Heart left ventricle (tissue), 16 donors: ENCODE results near the gene VCP. TPM values are rescaled to one million over a fixed set of nuclear protein-coding genes. Genes with fewer than 3 reads are reported as not detected.

Experiments
- ATAC-seq, 4 donors: fragments of 200-7000 bp; cut with Tn5 transposase; one replicate each; pipeline ENCODE4 v1.9.1; 2020 to 2022; ENCODE audit warnings: moderate library complexity in 4 of 4, mild to moderate bottlenecking in 3 of 4, moderate number of reproducible peaks in 1 of 4
- DNase-seq, 5 donors: peaks; one replicate each; pipeline ENCODE4 v3.0.0-alpha.2; 2020
- H3K27ac ChIP-seq, 12 donors: fragments of 200-600 bp; sonication (generic) in 4 of 12; one replicate each; pipeline versions ENCODE4 v1.5.0 to v1.8.0; 2016 to 2022; ENCODE audit warnings: mild to moderate bottlenecking in 2 of 12
- H3K27me3 ChIP-seq, 9 donors: fragments of 200-600 bp; sonication (generic) in 2 of 9; one replicate each; pipeline versions ENCODE4 v1.5.1 to v1.8.0; 2016 to 2022; ENCODE audit warnings: mild to moderate bottlenecking in 3 of 9
- H3K36me3 ChIP-seq, 9 donors: fragments of 200-600 bp; sonication (generic) in 2 of 9; one replicate each; pipeline versions ENCODE4 v1.5.0 to v1.8.0; 2018 to 2022; ENCODE audit warnings: mild to moderate bottlenecking in 2 of 9
- H3K4me1 ChIP-seq, 12 donors: fragments of 200-600 bp; sonication (generic) in 4 of 12; one replicate each; pipeline versions ENCODE4 v1.5.0 to v1.8.0; 2016 to 2022; ENCODE audit warnings: mild to moderate bottlenecking in 3 of 12
- H3K4me3 ChIP-seq, 12 donors: fragments of 200-600 bp; sonication (generic) in 4 of 12; one replicate each; pipeline versions ENCODE4 v1.5.0 to v1.8.0; 2017 to 2022; ENCODE audit warnings: mild to moderate bottlenecking in 9 of 12, moderate library complexity in 4 of 12
- H3K9me3 ChIP-seq, 12 donors: fragments of 200-600 bp; sonication (generic) in 4 of 12; one replicate each; pipeline versions ENCODE4 v1.5.0 to v1.8.0; 2016 to 2022; ENCODE audit warnings: mild to moderate bottlenecking in 1 of 12
- POLR2A ChIP-seq, 2 donors: fragments of 450-650 bp; IDR thresholded peaks; one replicate each; pipeline ENCODE4 v1.6.1; 2017; ENCODE audit warnings: antibody characterized with exemption in 2 of 2, mild to moderate bottlenecking in 2 of 2, moderate library complexity in 2 of 2
- WGBS, 4 donors: extraction: QIAGEN DNeasy Blood & Tissue Kit in 2 of 4; methylation state at CpG; one replicate each; pipeline versions ENCODE4 v1.1.5 to v1.1.7; 2013 to 2018; 5-methylcytosine and 5-hydroxymethylcytosine counted together
- intact Hi-C, 10 donors: fragments of 100-400 bp; cut with DNase I; formaldehyde crosslinking; loops; one replicate each; pipeline versions ENCODE4 v1.11.1 to v1.14.2; 2022
- polyA plus RNA-seq, 2 donors: library from polyadenylated mRNA; stranded (reverse); fragments of 200-250 nt; gene quantifications; one replicate each; pipeline ENCODE4 v1.2.3, GENCODE V29; 2013
- total RNA-seq, 9 donors: library from RNA; depleted of rRNA in 2 of 9; stranded (reverse); fragments of >200 nt in 2 of 9; fragmentation: NEBNext Ultra II Directional in 3 of 9; extraction: Animal tissue kit (Norgen Biotek cat#: 25700) in 3 of 9; gene quantifications; one replicate each; pipeline versions ENCODE4 v1.1.0 to v1.2.4, GENCODE V29; 2016 to 2023
- TF ChIP-seq, protein P1 (sequence below), 12 donors: fragments of 200-600 bp; sonication (generic) in 4 of 12; IDR thresholded peaks; one replicate each; pipeline versions ENCODE4 v1.5.0 to v1.8.0; 2018 to 2022; ENCODE audit warnings: antibody characterized with exemption in 12 of 12, mild to moderate bottlenecking in 5 of 12
- donor health status: ischemic (EF 13 %, LVEDD 7.1; RV severe dilation, severe dysfunction).
- donor health status: healthy with polysubstance abuse.
- donor health status: DM: no; HTN: yes; CAD: no.
- donor health status: DM: no; HTN: no; CAD: no.
- donor health status: ischemic (EF 25% LVEDD 6.9; RV normal size, moderate dysfunction).
- donor health status: ischemic (EF 25% LVEDD 5.7; RV mildly dilated, moderate dysfunction).
- donor health status: healthy.
- donor health status: DM: yes; HTN: yes; CAD: no.
- donor health status: ischemic (EF 35%, LVEDD 5.7; RV mildly dilated, moderate dysfunction).
- donor health status: nonischemic (EF 11% LVEDD 7.7; RV severe dilation, severe dysfunction).
- donor health status: DM: yes; HTN: yes; CAD: no.
- donor health status: PGD.
- donor health status: ischemic (EF 29% LVEDD 5.4; RV normal size, mild dysfunction).
- donor health status: nonischemic (EF 23%, LVEDD 6.1; RV moderate dilation, normal function).

VCP gene
- total and polyA plus RNA-seq, 11 donors: 107 to 411 (median 262) TPM

DNA sequence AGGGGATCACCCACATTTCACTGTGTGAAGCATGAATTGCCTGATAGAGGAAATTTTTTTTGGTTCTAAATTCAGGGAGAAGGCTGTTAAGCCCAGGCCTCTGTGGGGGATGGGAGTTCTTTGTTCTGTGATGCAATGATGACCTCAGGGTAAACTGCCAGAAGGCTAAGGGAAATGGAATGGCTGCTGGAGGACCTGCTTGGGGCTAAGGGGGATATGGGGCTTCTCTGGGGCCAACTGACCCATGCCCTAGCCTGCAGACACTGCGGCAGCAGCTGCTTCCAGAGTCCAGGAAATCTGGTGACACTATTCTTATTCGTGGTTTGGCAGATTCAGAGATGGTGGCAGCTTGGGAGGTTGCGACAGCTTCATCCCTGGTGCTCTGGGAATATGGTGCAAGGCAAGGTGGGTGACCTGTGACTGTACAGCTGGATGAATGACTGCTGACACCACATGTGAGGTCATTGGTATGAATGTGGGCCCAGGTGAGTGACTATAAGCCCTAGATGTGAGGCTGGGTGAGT lies 30.3 kb downstream of the VCP start:
- Histone ChIP-seq H3K36me3 (peaks cover 0 to 78% (median 40%) of the 10 kb centered on the region in 9 donors), H3K27me3 (no peaks in the 10 kb centered on the region), H3K9me3 (no peaks in the 10 kb centered on the region), H3K4me1 (no peaks in the 10 kb centered on the region), H3K4me3 (no peak overlapping the region), H3K27ac (no peak overlapping the region)
- DNase-seq (no peak), ATAC-seq (peak in 2 of 4 donors; percentile 17 to 20)
- TF ChIP-seq POLR2A (IDR thresholded peaks at IDR 0.05): no peak
- TF ChIP-seq, protein P1, sequence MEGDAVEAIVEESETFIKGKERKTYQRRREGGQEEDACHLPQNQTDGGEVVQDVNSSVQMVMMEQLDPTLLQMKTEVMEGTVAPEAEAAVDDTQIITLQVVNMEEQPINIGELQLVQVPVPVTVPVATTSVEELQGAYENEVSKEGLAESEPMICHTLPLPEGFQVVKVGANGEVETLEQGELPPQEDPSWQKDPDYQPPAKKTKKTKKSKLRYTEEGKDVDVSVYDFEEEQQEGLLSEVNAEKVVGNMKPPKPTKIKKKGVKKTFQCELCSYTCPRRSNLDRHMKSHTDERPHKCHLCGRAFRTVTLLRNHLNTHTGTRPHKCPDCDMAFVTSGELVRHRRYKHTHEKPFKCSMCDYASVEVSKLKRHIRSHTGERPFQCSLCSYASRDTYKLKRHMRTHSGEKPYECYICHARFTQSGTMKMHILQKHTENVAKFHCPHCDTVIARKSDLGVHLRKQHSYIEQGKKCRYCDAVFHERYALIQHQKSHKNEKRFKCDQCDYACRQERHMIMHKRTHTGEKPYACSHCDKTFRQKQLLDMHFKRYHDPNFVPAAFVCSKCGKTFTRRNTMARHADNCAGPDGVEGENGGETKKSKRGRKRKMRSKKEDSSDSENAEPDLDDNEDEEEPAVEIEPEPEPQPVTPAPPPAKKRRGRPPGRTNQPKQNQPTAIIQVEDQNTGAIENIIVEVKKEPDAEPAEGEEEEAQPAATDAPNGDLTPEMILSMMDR (IDR thresholded peaks at IDR 0.05): no peak
- 80 to 89% (median 86%) methylated on average over 3 of the region's 3 CpGs for WGBS, 4 donors
- intact Hi-C loops: no loop called here

DNA sequence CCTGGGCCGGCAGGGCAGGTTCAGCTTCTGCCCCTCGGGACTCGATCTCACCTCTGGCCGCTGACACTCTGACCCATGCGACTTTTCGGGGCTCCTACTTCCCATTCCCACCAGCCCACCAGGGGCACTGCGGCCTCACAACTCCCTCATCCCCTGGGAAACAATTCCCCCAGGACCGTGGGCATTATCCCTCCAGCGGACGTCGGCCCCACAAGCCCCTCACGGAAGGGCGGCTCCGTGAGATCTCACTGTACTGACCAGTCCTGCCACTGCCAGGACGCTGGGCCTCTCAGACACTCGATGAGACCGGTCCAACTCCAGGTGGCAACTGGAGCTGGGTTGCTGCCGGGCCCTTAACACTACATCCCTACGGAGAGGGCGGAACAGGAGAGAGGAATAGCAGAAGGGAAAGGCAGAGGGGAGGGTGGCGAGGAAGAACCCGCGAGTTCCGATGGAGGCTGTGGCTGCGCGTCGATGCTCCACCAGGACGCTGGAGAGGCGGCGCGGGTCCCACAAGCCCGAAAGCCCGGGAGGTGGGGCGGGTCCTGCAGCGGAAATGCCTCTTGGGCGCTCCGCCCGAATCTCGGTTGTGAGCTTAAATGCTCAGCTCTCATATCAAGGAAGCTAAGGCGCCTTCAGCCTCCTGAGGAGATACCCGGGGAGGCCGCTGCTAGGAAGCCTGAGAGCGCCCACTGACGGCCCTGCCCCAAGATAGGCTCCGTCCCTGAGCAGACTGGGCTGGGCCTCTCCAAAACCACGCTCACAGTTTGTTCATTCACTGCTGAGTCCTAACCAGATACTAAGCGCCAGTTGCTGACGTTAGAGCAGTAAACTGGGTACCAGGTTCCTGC lies 36.3 kb downstream of the VCP start:
- peak in 3 of 4 donors; percentile 76 to 81 (median 78) for ATAC-seq
- Histone ChIP-seq H3K4me1 (peaks cover 0 to 10% (median 3%) of the 10 kb centered on the region in 12 donors), H3K27me3 (no peaks in the 10 kb centered on the region), H3K4me3 (peak overlapping the region in 11 of 12 donors; percentile 1 to 53 (median 43)), H3K36me3 (peaks cover 0 to 57% (median 11%) of the 10 kb centered on the region in 9 donors), H3K9me3 (no peaks in the 10 kb centered on the region), H3K27ac (peak overlapping the region in 5 of 12 donors; percentile 1 to 33 (median 28))
- intact Hi-C loops: no loop called here
- DNase-seq: peak; percentile 59 to 85 (median 70)
- 40 to 55% (median 48%) methylated on average over 40 to 48 of the region's 48 CpGs for WGBS, 4 donors
- TF ChIP-seq, protein P1 (IDR thresholded peaks at IDR 0.05): no peak
- no peak for TF ChIP-seq POLR2A (IDR thresholded peaks at IDR 0.05)

- intact Hi-C loops: no loop called here
- Histone ChIP-seq H3K4me3 (no peak overlapping the region), H3K4me1 (peaks cover 0 to 14% (median 3%) of the 10 kb centered on the region in 12 donors), H3K27me3 (no peaks in the 10 kb centered on the region), H3K9me3 (no peaks in the 10 kb centered on the region), H3K27ac (no peak overlapping the region), H3K36me3 (peaks cover 0 to 41% (median 15%) of the 10 kb centered on the region in 9 donors)
- ATAC-seq (no peak), DNase-seq (no peak)
- 89 to 94% (median 92%) methylated on average over 2 of the region's 2 CpGs for WGBS, 4 donors
- no peak for TF ChIP-seq POLR2A (IDR thresholded peaks at IDR 0.05)
- TF ChIP-seq, protein P1 (IDR thresholded peaks at IDR 0.05): no peak
Measured at GRCh38 chr9:35033101-35033500, 39.3 kb downstream of the VCP start.

- Histone ChIP-seq H3K4me1 (peaks cover 0 to 16% (median 8%) of the 10 kb centered on the region in 12 donors), H3K4me3 (no peak overlapping the region), H3K9me3 (no peaks in the 10 kb centered on the region), H3K27ac (no peak overlapping the region), H3K36me3 (peaks cover 0 to 38% (median 12%) of the 10 kb centered on the region in 9 donors), H3K27me3 (no peaks in the 10 kb centered on the region)
- TF ChIP-seq POLR2A (IDR thresholded peaks at IDR 0.05): no peak
- TF ChIP-seq, protein P1 (IDR thresholded peaks at IDR 0.05): no peak
- ATAC-seq (peak in 2 of 4 donors; percentile 13 to 33), DNase-seq (peak in 1 of 5 donors; percentile 39)
- intact Hi-C loops: no loop called here
- WGBS, 4 donors: 71 to 79% (median 78%) methylated on average over 2 of the region's 2 CpGs
Measured at GRCh38 chr9:35029852-35030251, 42.6 kb downstream of the VCP start.
